Measurements from ENCODE around the gene FKBP5. TPM values are rescaled to one million over a fixed set of nuclear protein-coding genes. Genes with fewer than 3 reads are reported as not detected.
A peak's percentile ranks its signal among the peaks of the same experiment; 100 is the strongest.

Gene FKBP5
- total and polyA plus RNA-seq, 2 of the 4 experiments (the other 2 are of a cell fraction), result 6.8 to 7.0 TPM

DNA sequence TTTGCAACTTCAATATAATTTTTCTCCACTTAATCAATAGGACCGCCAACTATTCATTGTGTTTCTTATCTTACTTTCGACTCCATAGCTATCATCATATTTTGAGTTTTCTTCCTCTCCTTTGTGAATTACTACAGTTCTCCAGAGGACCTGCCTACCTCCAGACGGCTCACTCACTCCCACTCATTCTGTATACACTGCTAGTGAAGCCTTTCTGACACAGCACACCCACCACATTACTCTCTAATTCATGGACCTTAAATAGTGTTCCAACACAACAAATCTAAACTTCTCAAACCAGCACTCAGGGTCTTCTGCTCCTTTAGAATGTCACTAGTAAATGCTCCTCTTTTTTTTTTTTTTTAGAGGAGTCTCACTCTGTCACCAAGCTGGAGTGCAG is 23.8 kb downstream of the FKBP5 start:
- H3K56ac ChIP-seq (ENCODE audit: extremely low read depth, insufficient read depth, low read length), result no peak overlapping the region
- peak overlapping the region; percentile 80; the same call in 1 of the 2 replicates for H3K4ac ChIP-seq (ENCODE audit: low read depth, low read length)
- H3K79me1 ChIP-seq (ENCODE audit: low read depth in 1 of 2, low read length in 2 of 2), result peaks cover 11 to 44% of the 10 kb centered on the region in 2 experiments
- H4K91ac ChIP-seq (ENCODE audit: insufficient read depth, low read depth, low read length), result peak overlapping the region; percentile 61; the same call in 1 of the 2 replicates
- peak overlapping the region; percentile 67 for H2BK5ac ChIP-seq (ENCODE audit: low read depth, low read length, poor library complexity, severe bottlenecking)
- TF ChIP-seq RCOR1 (IDR thresholded peaks at IDR 0.05; ENCODE audit: insufficient replicate concordance, low read length) (no peak), CHD1 (IDR thresholded peaks at IDR 0.05; ENCODE audit: low read depth, low read length) (no peak), BHLHE40 (IDR thresholded peaks at IDR 0.05; ENCODE audit: low read depth, low read length) (no peak), CEBPB (IDR thresholded peaks at IDR 0.05; ENCODE audit: low read depth, low read length) (no peak), RAD21 (IDR thresholded peaks at IDR 0.05; ENCODE audit: low read length) (no peak)
- H3K27ac ChIP-seq (ENCODE audit: insufficient read depth, low read length), result no peak overlapping the region
- peak overlapping the region; percentile 77 for H3K14ac ChIP-seq (replicated peaks; ENCODE audit: low read depth, low read length)
- ATAC-seq (ENCODE audit: low read depth) (no peak), DNase-seq (peak; percentile 27)
- H2AK9ac ChIP-seq (replicated peaks; ENCODE audit: low read depth, low read length, poor library complexity), result no peak overlapping the region
- peaks cover 17% of the 10 kb centered on the region for H3K4me1 ChIP-seq (ENCODE audit: control insufficient read depth, insufficient read depth, low read length)
- in situ Hi-C loops (cut with MboI; ENCODE audit: low sequenced_read_pairs) (no loop called here), dilution Hi-C loops (cut with HindIII; ENCODE audit: low sequenced_read_pairs, unreplicated experiment) (no loop called here), intact Hi-C loops (cut with micrococcal nuclease) (loop anchor here (5.0 kb wide), 1 partner anchor 63 kb away; no protein-coding TSS in a partner anchor)
- peak overlapping the region; percentile 83 for H2BK120ac ChIP-seq (ENCODE audit: low read depth, low read length)
- peak overlapping the region; percentile 58 for H2AFZ ChIP-seq (replicated peaks; ENCODE audit: low read length, poor library complexity)
- H3K9me3 ChIP-seq (ENCODE audit: control insufficient read depth, insufficient read depth, low read length), result no peaks in the 10 kb centered on the region
- peak overlapping the region; percentile 13; the same call in 1 of the 2 replicates for H3K4me2 ChIP-seq (ENCODE audit: low read depth, low read length)
- ChIA-PET CTCF (no interaction called here), POLR2A (ENCODE audit: unreplicated experiment) (no interaction called here)
- BruUV-seq (replicated peaks), result no TSS peak
- no peaks in the 10 kb centered on the region for H3K27me3 ChIP-seq (ENCODE audit: control insufficient read depth, insufficient read depth, low read length)
- 79% methylated on average over 3 of the region's 3 CpGs; no CpG with 5 or more reads in 1 of the 2 experiments for WGBS, 2 experiments (ENCODE audit: extremely low coverage in 2 of 2, insufficient read length in 1 of 2)
- H3K9ac ChIP-seq (ENCODE audit: low read depth, low read length), result no peak overlapping the region
- H3K4me3 ChIP-seq (ENCODE audit: insufficient read depth, low read depth, low read length), result no peak overlapping the region
- H2BK15ac ChIP-seq (ENCODE audit: low read depth, low read length), result peak overlapping the region; percentile 97; the same call in 2 of the 3 replicates
- peak overlapping the region; percentile 81; the same call in 1 of the 2 replicates for H3K23ac ChIP-seq (ENCODE audit: low read depth, low read length)
- H4K20me1 ChIP-seq (ENCODE audit: insufficient read depth, low read length), result no peaks in the 10 kb centered on the region
- peak overlapping the region; percentile 85 for H2BK20ac ChIP-seq (ENCODE audit: low read depth, low read length)
- peak overlapping the region; percentile 80; the same call in 1 of the 2 replicates for H4K5ac ChIP-seq (ENCODE audit: low read depth, low read length)
- H3K36me3 ChIP-seq (ENCODE audit: control insufficient read depth, insufficient read depth, low read length), result no peaks in the 10 kb centered on the region
- H4K8ac ChIP-seq (ENCODE audit: low read depth in 2 of 2, low read length in 2 of 2), result peak overlapping the region in 1 of 2 experiments; percentile 76; a peak in 3 of 4 replicates
- H3K9me1 ChIP-seq (ENCODE audit: insufficient read depth, low read length), result peaks cover 8% of the 10 kb centered on the region
- peak overlapping the region; percentile 77; the same call in 1 of the 2 replicates for H3K18ac ChIP-seq (ENCODE audit: low read depth, low read length)
- H2AK5ac ChIP-seq (ENCODE audit: low read depth, low read length), result peak overlapping the region; percentile 80
